Liver (tissue), 3 donors: ENCODE measurements around the gene BRAT1.

Experiments
- EGR1 ChIP-seq, 2 donors: IDR thresholded peaks; 2 replicates each; pipeline ENCODE4 v1.6.1; 2016 to 2018; ENCODE audit warnings: antibody characterized with exemption in 2 of 2, low read depth in 2 of 2
- GABPA ChIP-seq, 2 donors: IDR thresholded peaks in 1 of 2; conservative IDR thresholded peaks in 1 of 2; 2 replicates each; pipeline ENCODE4 v1.6.1; 2016; ENCODE audit warnings: antibody characterized with exemption in 2 of 2, mild to moderate bottlenecking in 1 of 2, moderate library complexity in 1 of 2
- HNF4G ChIP-seq: IDR thresholded peaks from 2 replicates; pipeline ENCODE4 v1.6.1; 2016; ENCODE audit warnings: antibody characterized with exemption
- JUND ChIP-seq, 2 donors: IDR thresholded peaks; 2 replicates each; pipeline ENCODE4 v1.6.1; 2016; ENCODE audit warnings: antibody characterized with exemption in 2 of 2
- NR2F2 ChIP-seq: IDR thresholded peaks from 2 replicates; pipeline ENCODE4 v1.6.1; 2016; ENCODE audit warnings: antibody characterized with exemption
- RAD21 ChIP-seq, 2 donors: IDR thresholded peaks; 2 replicates each; pipeline ENCODE4 v1.6.1; 2016; ENCODE audit warnings: antibody characterized with exemption in 2 of 2, mild to moderate bottlenecking in 2 of 2
- RXRA ChIP-seq, 2 donors: IDR thresholded peaks; 2 replicates each; pipeline ENCODE4 v1.6.1; 2017 to 2018; ENCODE audit warnings: antibody characterized with exemption in 2 of 2, mild to moderate bottlenecking in 1 of 2
- SP1 ChIP-seq: IDR thresholded peaks from 2 replicates; pipeline ENCODE4 v1.6.1; 2018; ENCODE audit warnings: antibody characterized with exemption, mild to moderate bottlenecking
- TAF1 ChIP-seq: conservative IDR thresholded peaks from 2 replicates; pipeline ENCODE4 v1.6.1; 2016; ENCODE audit warnings: antibody characterized with exemption, mild to moderate bottlenecking
- TF ChIP-seq, protein P1 (sequence below): fragments of 150-350 bp; IDR thresholded peaks from 2 replicates; pipeline ENCODE4 v1.5.1; 2017; ENCODE audit warnings: improper control_type of control experiment, low read depth, low read length; ENCODE audit not compliant: missing input control
- TF ChIP-seq, protein P2 (sequence below): IDR thresholded peaks from 2 replicates; pipeline ENCODE4 v1.6.1; 2016; ENCODE audit warnings: antibody characterized with exemption
- TF ChIP-seq, protein P3 (sequence below): IDR thresholded peaks from 2 replicates; pipeline ENCODE4 v1.6.1; 2016; ENCODE audit warnings: antibody characterized with exemption
- TF ChIP-seq, protein P4 (sequence below): IDR thresholded peaks from 2 replicates; pipeline ENCODE4 v1.6.1; 2016; ENCODE audit warnings: antibody characterized with exemption
- TF ChIP-seq, protein P5 (sequence below): IDR thresholded peaks from 2 replicates; pipeline ENCODE4 v1.6.1; 2016; ENCODE audit warnings: antibody characterized with exemption, mild to moderate bottlenecking
- donor health status: healthy.
- donor health status: healthy.

DNA sequence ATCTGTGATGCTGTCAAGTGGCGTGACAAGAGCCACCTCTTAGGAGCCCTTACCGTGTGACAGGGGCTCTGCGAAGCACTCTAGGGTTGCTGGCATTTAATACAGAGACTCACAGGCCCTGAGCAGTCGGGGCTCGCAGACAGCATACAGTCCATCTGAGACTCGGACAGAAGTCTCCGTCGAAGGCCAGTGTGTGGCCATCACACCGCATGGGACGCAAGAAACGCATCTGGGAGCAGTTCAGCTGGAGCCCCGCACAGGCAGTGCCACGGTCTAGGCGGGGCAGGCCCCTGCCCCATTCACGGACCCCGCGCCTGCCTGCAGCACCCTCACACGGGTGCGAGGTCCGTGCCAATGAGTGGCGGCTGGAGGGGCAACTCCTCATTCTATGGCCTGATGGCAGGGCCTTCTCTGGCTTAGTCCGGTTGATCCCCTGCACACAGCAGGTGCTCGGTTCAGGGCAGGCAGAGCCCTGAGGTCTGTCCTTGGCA lies 37.1 kb upstream of the BRAT1 start:
- TF ChIP-seq, protein P1, sequence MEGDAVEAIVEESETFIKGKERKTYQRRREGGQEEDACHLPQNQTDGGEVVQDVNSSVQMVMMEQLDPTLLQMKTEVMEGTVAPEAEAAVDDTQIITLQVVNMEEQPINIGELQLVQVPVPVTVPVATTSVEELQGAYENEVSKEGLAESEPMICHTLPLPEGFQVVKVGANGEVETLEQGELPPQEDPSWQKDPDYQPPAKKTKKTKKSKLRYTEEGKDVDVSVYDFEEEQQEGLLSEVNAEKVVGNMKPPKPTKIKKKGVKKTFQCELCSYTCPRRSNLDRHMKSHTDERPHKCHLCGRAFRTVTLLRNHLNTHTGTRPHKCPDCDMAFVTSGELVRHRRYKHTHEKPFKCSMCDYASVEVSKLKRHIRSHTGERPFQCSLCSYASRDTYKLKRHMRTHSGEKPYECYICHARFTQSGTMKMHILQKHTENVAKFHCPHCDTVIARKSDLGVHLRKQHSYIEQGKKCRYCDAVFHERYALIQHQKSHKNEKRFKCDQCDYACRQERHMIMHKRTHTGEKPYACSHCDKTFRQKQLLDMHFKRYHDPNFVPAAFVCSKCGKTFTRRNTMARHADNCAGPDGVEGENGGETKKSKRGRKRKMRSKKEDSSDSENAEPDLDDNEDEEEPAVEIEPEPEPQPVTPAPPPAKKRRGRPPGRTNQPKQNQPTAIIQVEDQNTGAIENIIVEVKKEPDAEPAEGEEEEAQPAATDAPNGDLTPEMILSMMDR = no peak
- TF ChIP-seq TAF1 (no peak), RAD21 (IDR thresholded peaks at IDR 0.05) (no peak), JUND (IDR thresholded peaks at IDR 0.05) (no peak), NR2F2 (no peak), SP1 (no peak), EGR1 (IDR thresholded peaks at IDR 0.05; ENCODE audit: low read depth in 2 of 2) (no peak), GABPA (IDR thresholded peaks at IDR 0.05 in 1 of 2, conservative IDR thresholded peaks at IDR 0.05 in 1 of 2) (no peak), HNF4G (no peak), RXRA (IDR thresholded peaks at IDR 0.05) (no peak)
- TF ChIP-seq, protein P2, sequence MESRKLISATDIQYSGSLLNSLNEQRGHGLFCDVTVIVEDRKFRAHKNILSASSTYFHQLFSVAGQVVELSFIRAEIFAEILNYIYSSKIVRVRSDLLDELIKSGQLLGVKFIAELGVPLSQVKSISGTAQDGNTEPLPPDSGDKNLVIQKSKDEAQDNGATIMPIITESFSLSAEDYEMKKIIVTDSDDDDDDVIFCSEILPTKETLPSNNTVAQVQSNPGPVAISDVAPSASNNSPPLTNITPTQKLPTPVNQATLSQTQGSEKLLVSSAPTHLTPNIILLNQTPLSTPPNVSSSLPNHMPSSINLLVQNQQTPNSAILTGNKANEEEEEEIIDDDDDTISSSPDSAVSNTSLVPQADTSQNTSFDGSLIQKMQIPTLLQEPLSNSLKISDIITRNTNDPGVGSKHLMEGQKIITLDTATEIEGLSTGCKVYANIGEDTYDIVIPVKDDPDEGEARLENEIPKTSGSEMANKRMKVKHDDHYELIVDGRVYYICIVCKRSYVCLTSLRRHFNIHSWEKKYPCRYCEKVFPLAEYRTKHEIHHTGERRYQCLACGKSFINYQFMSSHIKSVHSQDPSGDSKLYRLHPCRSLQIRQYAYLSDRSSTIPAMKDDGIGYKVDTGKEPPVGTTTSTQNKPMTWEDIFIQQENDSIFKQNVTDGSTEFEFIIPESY = no peak
- TF ChIP-seq, protein P3, sequence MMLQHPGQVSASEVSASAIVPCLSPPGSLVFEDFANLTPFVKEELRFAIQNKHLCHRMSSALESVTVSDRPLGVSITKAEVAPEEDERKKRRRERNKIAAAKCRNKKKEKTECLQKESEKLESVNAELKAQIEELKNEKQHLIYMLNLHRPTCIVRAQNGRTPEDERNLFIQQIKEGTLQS = no peak
- TF ChIP-seq, protein P4, sequence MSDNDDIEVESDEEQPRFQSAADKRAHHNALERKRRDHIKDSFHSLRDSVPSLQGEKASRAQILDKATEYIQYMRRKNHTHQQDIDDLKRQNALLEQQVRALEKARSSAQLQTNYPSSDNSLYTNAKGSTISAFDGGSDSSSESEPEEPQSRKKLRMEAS = no peak
- TF ChIP-seq, protein P5, sequence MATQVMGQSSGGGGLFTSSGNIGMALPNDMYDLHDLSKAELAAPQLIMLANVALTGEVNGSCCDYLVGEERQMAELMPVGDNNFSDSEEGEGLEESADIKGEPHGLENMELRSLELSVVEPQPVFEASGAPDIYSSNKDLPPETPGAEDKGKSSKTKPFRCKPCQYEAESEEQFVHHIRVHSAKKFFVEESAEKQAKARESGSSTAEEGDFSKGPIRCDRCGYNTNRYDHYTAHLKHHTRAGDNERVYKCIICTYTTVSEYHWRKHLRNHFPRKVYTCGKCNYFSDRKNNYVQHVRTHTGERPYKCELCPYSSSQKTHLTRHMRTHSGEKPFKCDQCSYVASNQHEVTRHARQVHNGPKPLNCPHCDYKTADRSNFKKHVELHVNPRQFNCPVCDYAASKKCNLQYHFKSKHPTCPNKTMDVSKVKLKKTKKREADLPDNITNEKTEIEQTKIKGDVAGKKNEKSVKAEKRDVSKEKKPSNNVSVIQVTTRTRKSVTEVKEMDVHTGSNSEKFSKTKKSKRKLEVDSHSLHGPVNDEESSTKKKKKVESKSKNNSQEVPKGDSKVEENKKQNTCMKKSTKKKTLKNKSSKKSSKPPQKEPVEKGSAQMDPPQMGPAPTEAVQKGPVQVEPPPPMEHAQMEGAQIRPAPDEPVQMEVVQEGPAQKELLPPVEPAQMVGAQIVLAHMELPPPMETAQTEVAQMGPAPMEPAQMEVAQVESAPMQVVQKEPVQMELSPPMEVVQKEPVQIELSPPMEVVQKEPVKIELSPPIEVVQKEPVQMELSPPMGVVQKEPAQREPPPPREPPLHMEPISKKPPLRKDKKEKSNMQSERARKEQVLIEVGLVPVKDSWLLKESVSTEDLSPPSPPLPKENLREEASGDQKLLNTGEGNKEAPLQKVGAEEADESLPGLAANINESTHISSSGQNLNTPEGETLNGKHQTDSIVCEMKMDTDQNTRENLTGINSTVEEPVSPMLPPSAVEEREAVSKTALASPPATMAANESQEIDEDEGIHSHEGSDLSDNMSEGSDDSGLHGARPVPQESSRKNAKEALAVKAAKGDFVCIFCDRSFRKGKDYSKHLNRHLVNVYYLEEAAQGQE = no peak
